ENCODE data around the gene EXOC6B.

GRCh38 chr2:72208225-72208624 lies 617.6 kb downstream of the EXOC6B start:
- TF ChIP-seq CTCF (IDR thresholded peaks at IDR 0.05) = no peak
- TF ChIP-seq ZFX (IDR thresholded peaks at IDR 0.05; ENCODE audit: borderline replicate concordance) = no peak
